GM12878 (cell line): ENCODE results near the gene CAMKMT. TPM values are rescaled to one million over a fixed set of nuclear protein-coding genes. Genes with fewer than 3 reads are reported as not detected.

Experiments
- ATAC-seq: fragments of 200-7000 bp; cut with Tn5 transposase; 3 replicates; pipeline ENCODE4 v1.9.1; 2020; ENCODE audit warnings: mild to moderate bottlenecking, moderate library complexity
- BruUV-seq: library from RNA; stranded (reverse); fragments of 400-500 nt; replicated peaks from 2 replicates; lab custom pipeline; 2021; lab: Mats Ljungman, UMichigan
- CTCF ChIA-PET: fragments of 300-600 bp; sonication (Branson Sonifier 250); formaldehyde crosslinking; extraction: SDS; loops from one replicate; lab custom pipeline; 2021; ENCODE audit warnings: inconsistent platforms; lab: Yijun Ruan, JAX
- POLR2A ChIA-PET: fragments of 350-600 bp; formaldehyde crosslinking; extraction: SDS; loops from one replicate; lab custom pipeline; 2021; ENCODE audit warnings: inconsistent platforms; lab: Charles Lee
- RAD21 ChIA-PET: fragments of 300-600 bp; sonication (Branson Sonifier 250); formaldehyde crosslinking; loops from one replicate; lab custom pipeline; 2023; ENCODE audit warnings: antibody characterized with exemption; ENCODE audit not compliant: unreplicated experiment; lab: Charles Lee
- SMC1A ChIA-PET: fragments of 300-600 bp; sonication (Branson Sonifier 250); formaldehyde crosslinking; loops from one replicate; lab custom pipeline; 2023; ENCODE audit not compliant: unreplicated experiment, uncharacterized antibody; lab: Charles Lee
- DNase-seq: peaks from one replicate; pipeline ENCODE4 v3.0.0-alpha.2; 2011; ENCODE audit warnings: low read depth, low spot score
- FAIRE-seq: peaks from 3 replicates; lab custom pipeline; 2011; peaks lifted over from hg19 to GRCh38; lab: Jason Lieb, UNC
- H2AFZ ChIP-seq: 2 replicates; pipeline ENCODE4 v1.6.0; 2011; ENCODE audit warnings: low read depth, low read length, control low read depth; ENCODE audit not compliant: control insufficient read depth
- H3K27ac ChIP-seq: 2 replicates; pipeline ENCODE4 v1.5.1; 2011; ENCODE audit warnings: control low read depth; ENCODE audit not compliant: control insufficient read depth, insufficient read depth
- H3K27me3 ChIP-seq, 2 experiments: replicated peaks in 1 of 2; 2 replicates each; pipeline versions ENCODE4 v1.6.0 to v1.6.1; 2011; ENCODE audit warnings: low read length in 1 of 2; ENCODE audit not compliant: control insufficient read depth in 2 of 2, insufficient read depth in 2 of 2
- H3K36me3 ChIP-seq, 2 experiments: 2 replicates each; pipeline ENCODE4 v1.5.1; 2011; ENCODE audit warnings: low read length in 1 of 2; ENCODE audit not compliant: control insufficient read depth in 2 of 2, insufficient read depth in 2 of 2
- H3K4me1 ChIP-seq: 2 replicates; pipeline ENCODE4 v1.6.1; 2011; ENCODE audit warnings: mild to moderate bottlenecking, low read length, moderate library complexity, mixed read lengths; ENCODE audit not compliant: control insufficient read depth, insufficient read depth
- H3K4me2 ChIP-seq: 2 replicates; pipeline ENCODE4 v1.6.0; 2011; ENCODE audit warnings: control low read depth; ENCODE audit not compliant: control insufficient read depth, insufficient read depth
- H3K4me3 ChIP-seq: fragments of 200-600 bp; sonication (generic); 2 replicates; pipeline ENCODE4 v1.5.1; 2016
- H3K79me2 ChIP-seq: 2 replicates; pipeline ENCODE4 v1.6.0; 2011; ENCODE audit warnings: low read length; ENCODE audit not compliant: control insufficient read depth, insufficient read depth
- H3K9ac ChIP-seq: 2 replicates; pipeline ENCODE4 v1.8.0; 2011; ENCODE audit warnings: low read length, control low read depth, mixed read lengths; ENCODE audit not compliant: control insufficient read depth, insufficient read depth
- H3K9me3 ChIP-seq: replicated peaks from 3 replicates; pipeline ENCODE4 v1.5.1; 2011; ENCODE audit warnings: mild to moderate bottlenecking, low read length; ENCODE audit not compliant: control insufficient read depth, insufficient read depth
- H4K20me1 ChIP-seq: 2 replicates; pipeline ENCODE4 v1.6.0; 2011; ENCODE audit not compliant: control insufficient read depth, insufficient read depth
- CBX3 ChIP-seq: fragments of 200-600 bp; sonication (generic); IDR thresholded peaks from 2 replicates; pipeline ENCODE4 v1.6.1; 2016; ENCODE audit warnings: low read depth, borderline replicate concordance
- GABPA ChIP-seq: IDR thresholded peaks from 2 replicates; pipeline ENCODE4 v1.6.1; 2014; ENCODE audit warnings: antibody characterized with exemption, low read depth, mild to moderate bottlenecking, inconsistent platforms
- MEF2A ChIP-seq: IDR thresholded peaks from 2 replicates; pipeline ENCODE4 v1.6.1; 2011; ENCODE audit warnings: low read depth, mild to moderate bottlenecking, low read length, moderate library complexity; ENCODE audit not compliant: insufficient read depth
- NBN ChIP-seq: fragments of 450-650 bp; IDR thresholded peaks from 2 replicates; pipeline ENCODE4 v1.6.1; 2016
- PRDM15 ChIP-seq: fragments of 450-650 bp; formaldehyde crosslinking; IDR thresholded peaks from 2 replicates; pipeline ENCODE4 v1.4.0; 2020; ENCODE audit warnings: mild to moderate bottlenecking, moderate library complexity
- WGBS: methylation state at CpG from one replicate; pipeline ENCODE4 v1.1.6; 2016; ENCODE audit warnings: low lambda C conversion rate; ENCODE audit not compliant: insufficient replicate concordance, insufficient coverage; ENCODE audit errors: missing lambda C conversion rate; 5-methylcytosine and 5-hydroxymethylcytosine counted together
- in situ Hi-C: fragments of 300-500 bp; cut with MboI; formaldehyde crosslinking; loops from 9 replicates; pipeline ENCODE4 v1.14.3; 2018; ENCODE audit warnings: mixed read lengths
- intact Hi-C: fragments of 100-400 bp; cut with micrococcal nuclease; formaldehyde crosslinking; loops from one replicate; pipeline ENCODE4 v1.14.2; 2022; ENCODE audit not compliant: unreplicated experiment
- polyA plus RNA-seq, 11 experiments: library from polyadenylated mRNA; depleted of rRNA in 4 of 11; unstranded in 6 of 11; stranded (reverse) in 5 of 11; fragments of >200 nt; fragmentation: Nextera tagmentation in 4 of 11; fragmentation: Illumina TruSeq in 1 of 11; extraction: Ambion mirVana in 4 of 11; extraction: Trizol in 1 of 11; gene quantifications; 1 replicate in 1 of 11; 2 replicates in 10 of 11; pipeline versions ENCODE4 v1.2.1 to v1.2.3, GENCODE V29; 2011 to 2016; ENCODE audit warnings: inconsistent platforms in 2 of 11, missing spikeins in 2 of 11, low read depth in 1 of 11
- total RNA-seq, 4 experiments: library from RNA; depleted of rRNA in 3 of 4; stranded (reverse); fragments of >200 nt in 3 of 4; fragmentation: Illumina TruSeq in 1 of 4; extraction: Trizol in 1 of 4; gene quantifications; 2 replicates each; pipeline versions ENCODE4 v1.2.1 to v1.2.3, GENCODE V29; 2013 to 2021

Gene CAMKMT
- total and polyA plus RNA-seq, 10 of the 15 experiments (the other 5 are each of a cell fraction or from before 2014, with no cell fraction given): 2.7 to 16.0 (median 11.8) TPM

GRCh38 chr2:44543773-44544725 lies 182.3 kb downstream of the CAMKMT start (continued):
- TF ChIP-seq NBN (no peak), MEF2A (no peak), GABPA (no peak), PRDM15 (CRISPR knock-in tag) (no peak)

- no TSS peak for BruUV-seq
- RAD21 ChIA-PET: interaction anchor here (1.4 to 2.1 kb wide), 4 partner anchors 34 to 234 kb away, joined by 4 to 7 read pairs (median 4); no protein-coding TSS in a partner anchor
- H2AFZ ChIP-seq: no peak overlapping the region
- H3K4me1 ChIP-seq: peaks cover 5% of the 10 kb centered on the region
- no peaks in the 10 kb centered on the region for H3K36me3 ChIP-seq
- H3K27ac ChIP-seq: no peak overlapping the region
- CTCF ChIA-PET: interaction anchor here (0.8 to 4.7 kb wide), 6 partner anchors 16 to 411 kb away, joined by 3 to 22 read pairs (median 4); no protein-coding TSS in a partner anchor
- WGBS: 100% methylated on average over 2 of the region's 2 CpGs
- H4K20me1 ChIP-seq: no peaks in the 10 kb centered on the region
- FAIRE-seq (no peak), DNase-seq (no peak), ATAC-seq (no peak)
- intact Hi-C loops: no loop called here
- no peaks in the 10 kb centered on the region for H3K27me3 ChIP-seq
- in situ Hi-C loops: no loop called here
- H3K9ac ChIP-seq: no peak overlapping the region
- POLR2A ChIA-PET: interaction anchor here (0.6 to 0.7 kb wide), 2 partner anchors 50 to 1389 kb away, joined by 3 read pairs; no protein-coding TSS in a partner anchor
- H3K4me3 ChIP-seq: no peak overlapping the region
- SMC1A ChIA-PET: interaction anchor here (0.5 to 4.9 kb wide), 8 partner anchors 11 to 291 kb away, joined by 3 to 24 read pairs (median 7); no protein-coding TSS in a partner anchor
- H3K79me2 ChIP-seq: no peaks in the 10 kb centered on the region
- no peaks in the 10 kb centered on the region for H3K9me3 ChIP-seq
- no peak overlapping the region for H3K4me2 ChIP-seq
- no peak for TF ChIP-seq CBX3
These were observed 183.3 kb downstream of the CAMKMT start for GRCh38 chr2:44545005-44545404.
